ENCODE data around the gene CALN1. TPM values are rescaled to one million over a fixed set of nuclear protein-coding genes. Genes with fewer than 3 reads are reported as not detected.

CALN1 gene
- polyA plus RNA-seq, 1 donor from 2014 or later, result 7.8 TPM

GRCh38 chr7:72337390-72338167 lies 74.6 kb downstream of the CALN1 start:
- Histone ChIP-seq H3F3A (ENCODE audit: insufficient read depth, low read length, poor library complexity, severe bottlenecking) (no peaks in the 10 kb centered on the region), H3K27me3 (ENCODE audit: insufficient read depth, low read depth, low read length) (peaks cover 40% of the 10 kb centered on the region), H3K9me2 (ENCODE audit: insufficient read depth, low read length) (no peaks in the 10 kb centered on the region), H4K20me1 (ENCODE audit: insufficient read depth) (no peaks in the 10 kb centered on the region), H3K36me3 (ENCODE audit: insufficient read depth, low read length) (no peaks in the 10 kb centered on the region), H3K9ac (ENCODE audit: low read length) (peak overlapping the region; percentile 70), H3K4me2 (ENCODE audit: low read length) (peak overlapping the region; percentile 70), H3K9me3 (ENCODE audit: low read length) (no peaks in the 10 kb centered on the region), H3K79me2 (replicated peaks; ENCODE audit: insufficient read depth, low read length) (no peaks in the 10 kb centered on the region), H2AFZ (ENCODE audit: low read depth, low read length) (peak overlapping the region; percentile 46), H3K4me3 (ENCODE audit: low read length) (peak overlapping the region; percentile 97), H3K27ac (ENCODE audit: low read length) (no peak overlapping the region)
- TF ChIP-seq POLR2AphosphoS5 (IDR thresholded peaks at IDR 0.05), result no peak
- no peak for TF ChIP-seq EP300 (conservative IDR thresholded peaks at IDR 0.05; ENCODE audit: poor library complexity, severe bottlenecking)
- no peak for TF ChIP-seq SMC3 (conservative IDR thresholded peaks at IDR 0.05; ENCODE audit: poor library complexity)
- no peak for TF ChIP-seq EZH2 (IDR thresholded peaks at IDR 0.05; ENCODE audit: borderline replicate concordance, insufficient read depth, low read length, poor library complexity, severe bottlenecking)
- TF ChIP-seq MXI1 (conservative IDR thresholded peaks at IDR 0.05; ENCODE audit: poor library complexity, severe bottlenecking), result no peak
- TF ChIP-seq RAD21 (conservative IDR thresholded peaks at IDR 0.05), result no peak

GRCh38 chr7:72336632-72337389 lies 75.3 kb downstream of the CALN1 start:
- Histone ChIP-seq H3K27ac (ENCODE audit: low read length) (no peak overlapping the region), H2AFZ (ENCODE audit: low read depth, low read length) (peak overlapping the region; percentile 73), H3K79me2 (replicated peaks; ENCODE audit: insufficient read depth, low read length) (no peaks in the 10 kb centered on the region), H3F3A (ENCODE audit: insufficient read depth, low read length, poor library complexity, severe bottlenecking) (no peaks in the 10 kb centered on the region), H3K4me2 (ENCODE audit: low read length) (peak overlapping the region; percentile 70), H3K9ac (ENCODE audit: low read length) (peak overlapping the region; percentile 70), H3K9me3 (ENCODE audit: low read length) (no peaks in the 10 kb centered on the region), H3K36me3 (ENCODE audit: insufficient read depth, low read length) (no peaks in the 10 kb centered on the region), H3K9me2 (ENCODE audit: insufficient read depth, low read length) (no peaks in the 10 kb centered on the region), H3K27me3 (ENCODE audit: insufficient read depth, low read depth, low read length) (peaks cover 40% of the 10 kb centered on the region), H4K20me1 (ENCODE audit: insufficient read depth) (no peaks in the 10 kb centered on the region), H3K4me3 (ENCODE audit: low read length) (peak overlapping the region; percentile 97)
- no peak for TF ChIP-seq EP300 (conservative IDR thresholded peaks at IDR 0.05; ENCODE audit: poor library complexity, severe bottlenecking)
- TF ChIP-seq CTCF (IDR thresholded peaks at IDR 0.05; ENCODE audit: poor library complexity, severe bottlenecking), result peak; percentile 19
- TF ChIP-seq POLR2AphosphoS5 (IDR thresholded peaks at IDR 0.05), result peak; percentile 3
- no peak for TF ChIP-seq EZH2 (IDR thresholded peaks at IDR 0.05; ENCODE audit: borderline replicate concordance, insufficient read depth, low read length, poor library complexity, severe bottlenecking)
- TF ChIP-seq SMC3 (conservative IDR thresholded peaks at IDR 0.05; ENCODE audit: poor library complexity), result peak; percentile 26
- peak; percentile 28 for TF ChIP-seq RAD21 (conservative IDR thresholded peaks at IDR 0.05)
- no peak for TF ChIP-seq TAF1 (IDR thresholded peaks at IDR 0.05; ENCODE audit: low read depth)
- peak; percentile 85 for TF ChIP-seq MXI1 (conservative IDR thresholded peaks at IDR 0.05; ENCODE audit: poor library complexity, severe bottlenecking)
- no peak for TF ChIP-seq REST (IDR thresholded peaks at IDR 0.05; ENCODE audit: borderline replicate concordance)

Data from neural cell (in vitro differentiated cells).